Activated T-helper 2 cell treated with anti-CD3 and anti-CD28 coated beads, Interferon-gamma antibody, Interleukin-2, Interleukin-4, amounts not matched to agents 10 μg/mL and 5 μg/mL and 100 μg/mL, durations not matched to agents 14 hours and 24 hours and 36 hours (primary cell): ENCODE measurements around the gene KRTAP4-16. TPM values are rescaled to one million over a fixed set of nuclear protein-coding genes. Genes with fewer than 3 reads are reported as not detected.
"Not testable (repeated sequence)": the region's sequence is repeated elsewhere in the genome, so short reads cannot be mapped to it uniquely, and the experiment has no call there.

ENCODE experiments used
- DNase-seq: peaks from one replicate; pipeline ENCODE4 v3.0.0; 2021; ENCODE audit warnings: low spot score
- H3K27ac Mint-ChIP-seq: one replicate; pipeline ENCODE4 v1.8.0; 2021; ENCODE audit warnings: mixed read lengths
- H3K27me3 Mint-ChIP-seq: one replicate; pipeline ENCODE4 v1.8.0; 2021; ENCODE audit warnings: low read depth, mixed read lengths
- H3K36me3 Mint-ChIP-seq: one replicate; pipeline ENCODE4 v1.8.0; 2021; ENCODE audit warnings: low read depth, mixed read lengths
- H3K4me1 Mint-ChIP-seq: one replicate; pipeline ENCODE4 v1.8.0; 2021; ENCODE audit warnings: low read depth, mixed read lengths
- H3K4me3 Mint-ChIP-seq: one replicate; pipeline ENCODE4 v1.8.0; 2021; ENCODE audit warnings: low read depth, mild to moderate bottlenecking, moderate library complexity, mixed read lengths
- H3K9me3 Mint-ChIP-seq: one replicate; pipeline ENCODE4 v1.8.0; 2021; ENCODE audit warnings: mixed read lengths
- intact Hi-C: fragments of 100-400 bp; cut with micrococcal nuclease; formaldehyde crosslinking; loops from one replicate; pipeline ENCODE4 v1.15.1; 2023
- total RNA-seq: library from RNA; stranded (reverse); gene quantifications from 2 replicates; pipeline ENCODE4 v1.2.3, GENCODE V29; 2022

Gene KRTAP4-16
- total RNA-seq, 1 donor from 2014 or later, result not detected

DNA sequence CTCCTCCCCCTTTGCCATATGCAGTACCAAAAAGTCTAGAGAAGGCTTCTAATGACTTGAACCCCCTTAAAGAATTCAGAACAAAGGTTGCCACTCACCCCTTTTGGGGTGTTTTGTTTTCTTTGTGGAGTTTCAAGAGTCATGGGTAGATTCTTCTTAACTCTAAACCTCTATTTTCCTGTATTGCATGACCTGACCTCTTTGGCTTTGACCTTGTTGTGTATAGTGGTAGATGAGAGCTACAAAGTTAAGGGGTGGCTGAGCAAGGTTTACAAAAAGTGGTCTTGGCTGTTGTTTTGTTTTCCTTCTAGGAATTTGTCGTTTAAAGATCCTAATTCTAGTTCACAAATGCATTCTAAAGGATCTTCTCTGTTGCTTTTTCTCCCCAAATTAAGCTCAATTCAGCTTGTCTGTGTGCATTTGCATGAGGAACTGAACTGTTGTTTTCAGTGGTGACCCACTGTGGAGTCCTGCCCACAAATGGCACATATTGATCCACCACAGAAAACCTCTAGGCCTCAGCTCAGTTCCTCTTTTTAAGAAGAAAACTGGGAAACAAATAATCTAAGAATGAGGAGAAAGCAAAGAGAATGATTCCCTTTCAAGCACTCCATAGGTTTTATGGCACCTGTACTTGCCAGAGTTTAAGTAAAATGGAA lies 6.8 kb upstream of the KRTAP4-16 start:
- DNase-seq, H3K27me3 Mint-ChIP-seq, H3K27ac Mint-ChIP-seq, H3K4me3 Mint-ChIP-seq, intact Hi-C loops, H3K4me1 Mint-ChIP-seq, H3K36me3 Mint-ChIP-seq, H3K9me3 Mint-ChIP-seq: not testable (repeated sequence)

GRCh38 chr17:41107941-41108450 lies 6.0 kb upstream of the KRTAP4-16 start:
- H3K9me3 Mint-ChIP-seq, result peaks cover 6% of the 10 kb centered on the region
- intact Hi-C loops, result no loop called here
- H3K27ac Mint-ChIP-seq, result no peak overlapping the region
- H3K27me3 Mint-ChIP-seq, result peaks cover 9% of the 10 kb centered on the region
- H3K4me1 Mint-ChIP-seq, result no peaks in the 10 kb centered on the region
- H3K36me3 Mint-ChIP-seq, result no peaks in the 10 kb centered on the region
- no peak for DNase-seq
- H3K4me3 Mint-ChIP-seq, result no peak overlapping the region

DNA sequence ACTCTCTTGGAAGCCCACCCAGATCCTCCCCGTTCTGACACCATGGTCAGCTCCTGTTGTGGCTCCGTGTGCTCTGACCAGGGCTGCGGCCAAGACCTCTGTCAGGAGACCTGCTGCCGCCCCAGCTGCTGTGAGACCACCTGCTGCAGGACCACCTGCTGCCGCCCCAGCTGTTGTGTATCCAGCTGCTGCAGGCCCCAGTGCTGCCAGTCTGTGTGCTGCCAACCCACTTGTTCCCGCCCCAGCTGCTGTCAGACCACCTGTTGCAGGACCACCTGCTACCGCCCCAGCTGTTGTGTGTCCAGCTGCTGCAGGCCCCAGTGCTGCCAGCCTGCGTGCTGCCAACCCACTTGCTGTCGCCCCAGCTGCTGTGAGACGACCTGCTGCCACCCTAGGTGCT lies 3.3 kb upstream of the KRTAP4-16 start, which contains the start of gene KRTAP4-9:
KRTAP4-9 (plus strand) TSS at position 43 of the 400 bp plus-strand sequence; CDS start at position 43, 0 bp downstream.
- H3K4me3 Mint-ChIP-seq, H3K4me1 Mint-ChIP-seq, H3K36me3 Mint-ChIP-seq, intact Hi-C loops, H3K27ac Mint-ChIP-seq, DNase-seq, H3K9me3 Mint-ChIP-seq, H3K27me3 Mint-ChIP-seq: not testable (repeated sequence)

GRCh38 chr17:41104386-41105038 lies 2.5 kb upstream of the KRTAP4-16 start:
- H3K27me3 Mint-ChIP-seq, result peaks cover 13% of the 10 kb centered on the region
- H3K9me3 Mint-ChIP-seq, H3K4me3 Mint-ChIP-seq, H3K36me3 Mint-ChIP-seq, intact Hi-C loops, DNase-seq, H3K4me1 Mint-ChIP-seq, H3K27ac Mint-ChIP-seq: not testable (repeated sequence)

DNA sequence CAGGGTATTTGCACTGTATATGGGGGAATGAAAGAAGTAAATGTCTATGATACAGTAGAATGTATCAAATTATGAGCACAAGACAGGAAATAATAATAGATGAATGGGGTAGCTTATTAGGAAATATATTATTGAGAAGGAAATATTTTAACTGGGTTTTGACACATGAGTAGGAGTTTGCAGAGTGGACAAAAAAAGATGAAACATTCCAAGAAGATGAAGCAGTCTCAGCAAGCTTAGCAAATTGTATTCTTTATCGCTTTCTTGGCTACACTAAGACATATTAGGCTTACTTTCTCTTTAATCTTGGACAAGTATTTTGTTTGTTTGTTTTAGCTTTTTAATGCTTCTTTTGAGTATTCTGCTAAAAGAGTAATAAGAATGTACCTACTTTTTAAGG lies 1.9 kb upstream of the KRTAP4-16 start:
- H3K27ac Mint-ChIP-seq, result no peak overlapping the region
- intact Hi-C loops, result no loop called here
- no peak overlapping the region for H3K4me3 Mint-ChIP-seq

GRCh38 chr17:41099682-41100480 lies 2.1 kb downstream of the KRTAP4-16 start:
- not testable (repeated sequence) for H3K4me3 Mint-ChIP-seq

More for the DNA sequence above, 1.9 kb upstream of the KRTAP4-16 start:
- no peak for DNase-seq
- H3K9me3 Mint-ChIP-seq, result no peaks in the 10 kb centered on the region
- H3K36me3 Mint-ChIP-seq, result no peaks in the 10 kb centered on the region
- peaks cover 12% of the 10 kb centered on the region for H3K27me3 Mint-ChIP-seq
- H3K4me1 Mint-ChIP-seq, result no peaks in the 10 kb centered on the region

DNA sequence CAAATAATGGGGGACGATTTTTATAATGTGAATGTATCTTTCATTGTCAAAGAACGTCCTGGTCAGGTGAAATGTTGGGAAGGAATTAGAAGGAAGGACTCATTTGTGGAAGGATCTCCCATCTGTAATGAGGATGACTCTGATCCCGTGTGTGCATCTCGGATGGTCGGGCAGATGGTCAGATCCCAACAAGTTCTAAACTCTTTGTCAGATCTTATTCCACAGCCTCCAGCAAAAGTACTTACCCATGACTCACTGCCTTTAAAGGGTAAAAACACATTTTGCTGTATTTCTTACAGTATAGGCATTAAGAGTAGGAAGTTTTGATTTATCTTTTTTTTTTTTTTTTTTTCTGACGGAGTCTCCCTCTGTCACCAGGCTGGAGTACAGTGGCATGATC lies 3.5 kb downstream of the KRTAP4-16 start:
- Mint-ChIP-seq H3K9me3 (no peaks in the 10 kb centered on the region), H3K36me3 (no peaks in the 10 kb centered on the region), H3K4me1 (no peaks in the 10 kb centered on the region), H3K4me3 (no peak overlapping the region), H3K27ac (no peak overlapping the region), H3K27me3 (peaks cover 6% of the 10 kb centered on the region)
- intact Hi-C loops, result no loop called here
- no peak for DNase-seq

More at GRCh38 chr17:41099682-41100480, 2.1 kb downstream of the KRTAP4-16 start:
- H3K36me3 Mint-ChIP-seq, intact Hi-C loops, H3K27ac Mint-ChIP-seq, H3K27me3 Mint-ChIP-seq, H3K4me1 Mint-ChIP-seq, H3K9me3 Mint-ChIP-seq, DNase-seq: not testable (repeated sequence)

- DNase-seq, result no peak
- Mint-ChIP-seq H3K27ac (no peak within 1 kb of the TSS), H3K4me3 (no peak within 1 kb of the TSS), H3K36me3 (no peaks in the 10 kb centered on the region), H3K4me1 (no peaks in the 10 kb centered on the region), H3K27me3 (peaks cover 6% of the 10 kb centered on the region), H3K9me3 (peaks cover 2% of the 10 kb centered on the region)
- intact Hi-C loops, result no loop called here
Measured at GRCh38 chr17:41098042-41098441, 4.0 kb downstream of the KRTAP4-16 start, which contains the start of gene KRTAP4-8. Gene KRTAP4-8 (minus strand): TSS chr17:41098142. CDS start chr17:41098084, 58 bp downstream.

DNA sequence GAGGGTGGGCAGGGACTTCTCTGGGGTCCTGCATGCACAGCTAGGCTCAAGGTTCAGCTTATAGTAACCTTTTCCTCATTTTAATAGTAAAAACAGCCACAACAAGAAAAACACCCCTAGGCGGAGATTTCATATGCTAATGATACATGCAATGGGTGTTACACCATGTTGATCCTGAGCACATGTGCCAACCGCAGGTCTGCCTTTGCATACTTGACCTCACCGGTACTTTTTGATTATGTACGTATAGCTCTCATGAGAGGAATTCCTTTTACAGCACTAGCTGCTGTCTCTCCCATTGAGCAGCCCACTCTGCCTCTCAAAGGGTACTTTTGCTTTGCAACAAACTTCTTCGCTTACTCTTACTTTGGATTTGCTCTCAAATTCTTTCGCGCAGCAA lies 6.0 kb downstream of the KRTAP4-16 start:
- no peaks in the 10 kb centered on the region for H3K36me3 Mint-ChIP-seq
- peaks cover 4% of the 10 kb centered on the region for H3K9me3 Mint-ChIP-seq
- no peak overlapping the region for H3K27ac Mint-ChIP-seq
- intact Hi-C loops, result no loop called here
- H3K4me3 Mint-ChIP-seq, result no peak overlapping the region
- peaks cover 6% of the 10 kb centered on the region for H3K27me3 Mint-ChIP-seq
- DNase-seq, result no peak
- H3K4me1 Mint-ChIP-seq, result no peaks in the 10 kb centered on the region

DNA sequence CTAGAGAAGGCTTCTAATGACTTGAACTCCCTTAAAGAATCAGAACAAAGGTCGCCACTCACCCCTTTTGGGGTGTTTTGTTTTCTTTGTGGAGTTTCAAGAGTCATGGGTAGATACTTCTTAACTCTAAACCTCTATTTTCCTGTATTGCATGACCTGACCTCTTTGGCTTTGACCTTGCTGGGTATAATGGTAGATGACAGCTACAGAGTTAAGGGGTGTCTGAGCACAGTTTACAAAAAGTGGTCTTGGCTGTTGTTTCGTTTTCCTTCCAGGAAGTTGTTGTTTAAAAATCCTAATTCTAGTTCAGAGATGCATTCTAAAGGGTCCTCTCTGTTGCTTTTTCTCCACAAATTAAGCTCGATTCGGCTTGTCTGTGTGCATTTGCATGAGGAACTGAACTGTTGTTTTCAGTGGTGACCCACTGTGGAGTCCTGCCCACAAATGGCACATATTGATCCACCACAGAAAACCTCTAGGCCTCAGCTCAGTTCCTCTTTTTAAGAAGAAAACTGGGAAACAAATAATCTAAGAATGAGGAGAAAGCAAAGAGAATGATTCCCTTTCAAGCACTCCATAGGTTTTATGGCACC lies 13.2 kb downstream of the KRTAP4-16 start:
- H3K9me3 Mint-ChIP-seq, intact Hi-C loops, H3K4me3 Mint-ChIP-seq, H3K36me3 Mint-ChIP-seq, DNase-seq, H3K27me3 Mint-ChIP-seq, H3K27ac Mint-ChIP-seq, H3K4me1 Mint-ChIP-seq: not testable (repeated sequence)

DNA sequence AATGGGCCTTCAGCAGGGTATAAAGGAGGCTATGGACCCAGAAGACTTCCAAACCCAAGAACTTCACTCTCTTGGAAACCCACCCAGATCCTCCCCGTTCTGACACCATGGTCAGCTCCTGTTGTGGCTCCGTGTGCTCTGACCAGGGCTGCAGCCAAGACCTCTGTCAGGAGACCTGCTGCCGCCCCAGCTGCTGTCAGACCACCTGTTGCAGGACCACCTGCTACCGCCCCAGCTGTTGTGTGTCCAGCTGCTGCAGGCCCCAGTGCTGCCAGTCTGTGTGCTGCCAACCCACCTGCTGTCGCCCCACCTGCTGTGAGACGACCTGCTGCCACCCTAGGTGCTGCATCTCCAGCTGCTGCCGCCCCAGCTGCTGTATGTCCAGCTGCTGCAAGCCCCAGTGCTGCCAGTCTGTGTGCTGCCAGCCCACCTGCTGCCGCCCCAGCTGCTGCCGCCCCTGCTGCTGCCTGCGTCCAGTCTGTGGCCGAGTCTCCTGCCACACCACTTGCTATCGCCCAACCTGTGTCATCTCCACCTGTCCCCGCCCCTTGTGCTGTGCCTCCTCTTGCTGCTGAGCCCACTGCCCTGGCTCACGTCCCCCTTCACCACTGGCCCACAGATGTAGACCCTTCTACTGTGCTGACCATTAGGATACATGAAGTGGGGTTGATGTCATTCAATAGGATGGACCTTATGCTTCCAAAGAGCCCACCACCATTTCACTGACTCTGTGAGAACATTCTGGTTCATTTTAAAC lies 17.7 kb downstream of the KRTAP4-16 start, which contains the start of gene KRTAP4-7:
KRTAP4-7 (plus strand) TSS at position 51 of the 757 bp plus-strand sequence; CDS start at position 108, 57 bp downstream.
- H3K36me3 Mint-ChIP-seq, H3K4me3 Mint-ChIP-seq, DNase-seq, H3K4me1 Mint-ChIP-seq, intact Hi-C loops, H3K27me3 Mint-ChIP-seq, H3K9me3 Mint-ChIP-seq, H3K27ac Mint-ChIP-seq: not testable (repeated sequence)

DNA sequence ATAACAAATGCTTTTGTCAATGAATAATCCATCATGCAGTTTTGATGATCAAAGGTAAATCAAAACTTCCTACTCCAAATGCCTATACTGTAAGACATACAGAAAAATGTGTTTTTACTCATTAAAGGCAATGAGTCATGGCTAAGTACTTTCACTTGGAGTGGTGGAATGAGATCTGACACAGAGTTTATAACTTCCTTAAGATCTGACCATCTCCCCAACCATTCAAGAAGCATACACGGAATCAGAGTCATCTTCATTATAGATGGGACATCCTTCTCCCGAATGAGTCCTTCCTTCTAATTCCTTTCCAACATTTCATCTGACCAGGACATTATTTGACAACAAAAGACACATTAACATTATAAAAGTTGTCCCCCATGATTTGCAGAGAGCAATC lies 18.6 kb downstream of the KRTAP4-16 start:
- not testable (repeated sequence) for H3K4me3 Mint-ChIP-seq, H3K9me3 Mint-ChIP-seq

More for the DNA sequence above, 18.6 kb downstream of the KRTAP4-16 start:
- H3K36me3 Mint-ChIP-seq, H3K27me3 Mint-ChIP-seq, H3K27ac Mint-ChIP-seq, DNase-seq, intact Hi-C loops, H3K4me1 Mint-ChIP-seq: not testable (repeated sequence)
